A549 treated with AZD2906 at 1 μM for 4 hours (cell line): ENCODE results near the gene UGT3A2. TPM values are rescaled to one million over a fixed set of nuclear protein-coding genes. Genes with fewer than 3 reads are reported as not detected.

ENCODE experiments used
- total RNA-seq: library from RNA; stranded (reverse); fragments of 200-300 nt; extraction: Qiagen RNA extraction; gene quantifications from 5 replicates; pipeline ENCODE4 v1.2.3, GENCODE V29; 2022

UGT3A2 gene, protein sequence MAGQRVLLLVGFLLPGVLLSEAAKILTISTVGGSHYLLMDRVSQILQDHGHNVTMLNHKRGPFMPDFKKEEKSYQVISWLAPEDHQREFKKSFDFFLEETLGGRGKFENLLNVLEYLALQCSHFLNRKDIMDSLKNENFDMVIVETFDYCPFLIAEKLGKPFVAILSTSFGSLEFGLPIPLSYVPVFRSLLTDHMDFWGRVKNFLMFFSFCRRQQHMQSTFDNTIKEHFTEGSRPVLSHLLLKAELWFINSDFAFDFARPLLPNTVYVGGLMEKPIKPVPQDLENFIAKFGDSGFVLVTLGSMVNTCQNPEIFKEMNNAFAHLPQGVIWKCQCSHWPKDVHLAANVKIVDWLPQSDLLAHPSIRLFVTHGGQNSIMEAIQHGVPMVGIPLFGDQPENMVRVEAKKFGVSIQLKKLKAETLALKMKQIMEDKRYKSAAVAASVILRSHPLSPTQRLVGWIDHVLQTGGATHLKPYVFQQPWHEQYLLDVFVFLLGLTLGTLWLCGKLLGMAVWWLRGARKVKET
- total RNA-seq, result not detected in 5 replicates

GRCh38 chr5:36066540-36067210 lies at the start of gene UGT3A2:
TSS of gene UGT3A2 (minus strand) at chr5:36066882. CDS start at chr5:36066789, 93 bp downstream.

DNA sequence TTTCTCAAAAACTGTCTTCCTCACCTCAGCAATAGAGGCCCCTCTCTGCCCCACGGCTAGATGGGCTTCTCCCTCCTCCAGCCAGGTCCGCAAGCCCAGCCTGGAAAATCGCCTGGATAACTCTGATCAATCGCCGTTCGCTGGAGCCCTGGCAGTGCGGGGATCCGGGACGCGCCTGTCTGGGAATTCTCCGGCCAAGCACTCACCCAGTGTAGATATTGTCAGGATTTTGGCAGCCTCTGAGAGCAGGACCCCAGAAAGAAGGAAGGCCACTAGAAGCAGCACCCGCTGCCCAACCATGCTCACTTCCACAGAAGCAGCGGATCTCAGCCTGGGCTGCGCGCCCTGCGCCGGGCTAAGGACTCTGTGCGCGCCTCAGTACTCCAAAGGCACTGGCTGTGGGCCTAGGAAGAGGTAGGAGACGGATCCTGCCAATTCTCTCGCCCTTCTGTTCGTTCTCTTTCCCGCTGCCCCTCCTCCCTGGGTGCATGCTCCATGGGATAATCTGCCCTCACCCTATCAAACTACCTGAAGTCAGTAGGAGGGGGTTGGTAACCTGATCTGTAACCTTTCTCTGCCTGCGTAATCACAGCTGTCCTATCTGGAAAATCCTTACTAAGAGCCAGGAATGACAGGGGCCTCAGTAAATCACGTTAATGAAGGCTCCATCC lies 75.6 kb downstream of the UGT3A2 start, which contains the start of gene UGT3A1:
TSS of gene UGT3A1 (minus strand) at position 450 of the 671 bp plus-strand sequence. CDS start at position 300, 150 bp downstream.

Other genes with a start within 250 kb of the UGT3A2 start
- gene IL7R, start 210.0 kb downstream of the UGT3A2 start, total RNA-seq, result 0.25 to 0.49 TPM (median 0.30 TPM) in 5 replicates
- gene CAPSL, start 128.3 kb downstream of the UGT3A2 start, total RNA-seq, result not detected in 5 replicates
- gene UGT3A1, start 75.5 kb downstream of the UGT3A2 start, total RNA-seq, result not detected in 5 replicates
- 1.00 to 1.9 TPM (median 1.5 TPM) in 5 replicates for gene LMBRD2, start 85.0 kb upstream of the UGT3A2 start, total RNA-seq
- gene SKP2, start 85.2 kb upstream of the UGT3A2 start, total RNA-seq, result 18.4 to 21.1 TPM (median 18.9 TPM) in 5 replicates
- gene NADK2, start 175.0 kb upstream of the UGT3A2 start, total RNA-seq, result 9.0 to 13.1 TPM (median 11.4 TPM) in 5 replicates
- not detected in 5 replicates for gene RANBP3L, start 235.0 kb upstream of the UGT3A2 start, total RNA-seq